GM18951 (cell line): ENCODE measurements around the gene TMEM120B.

Experiments used
- POLR2A ChIP-seq: IDR thresholded peaks from 4 replicates; pipeline ENCODE4 v1.6.1; 2011; ENCODE audit warnings: mild to moderate bottlenecking; ENCODE audit not compliant: insufficient read length, insufficient read depth; ENCODE audit errors: extremely low read depth
- in situ Hi-C: fragments of 300-500 bp; cut with MboI; formaldehyde crosslinking; loops from one replicate; pipeline ENCODE4 v1.12.0; 2022; ENCODE audit warnings: low sequenced_read_pairs, mixed read lengths, inconsistent platforms; ENCODE audit not compliant: unreplicated experiment

TMEM120B gene

GRCh38 chr12:121816925-121817647, 104.5 kb downstream of the TMEM120B start:
- no peak for TF ChIP-seq POLR2A
- in situ Hi-C loops, result no loop called here

DNA sequence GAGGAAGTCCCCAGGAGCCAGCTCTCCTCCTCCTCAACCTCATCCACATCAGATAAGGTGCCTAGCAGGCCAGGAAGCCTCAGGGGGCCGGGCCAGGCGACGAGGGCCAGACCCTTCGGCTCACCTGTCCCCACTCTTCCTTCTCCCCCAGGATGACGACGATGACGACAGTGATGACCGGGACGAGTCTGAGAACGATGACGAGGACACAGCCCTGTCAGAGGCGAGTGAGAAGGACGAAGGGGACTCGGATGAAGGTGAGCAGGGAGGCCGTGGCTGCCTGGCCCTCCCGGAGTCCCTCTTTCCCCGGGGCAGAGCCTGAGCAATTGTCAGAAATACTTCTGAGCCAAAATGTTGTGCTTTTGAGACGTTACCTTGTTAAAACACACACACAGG, 105.1 kb downstream of the TMEM120B start:
- no peak for TF ChIP-seq POLR2A
- in situ Hi-C loops, result no loop called here

DNA sequence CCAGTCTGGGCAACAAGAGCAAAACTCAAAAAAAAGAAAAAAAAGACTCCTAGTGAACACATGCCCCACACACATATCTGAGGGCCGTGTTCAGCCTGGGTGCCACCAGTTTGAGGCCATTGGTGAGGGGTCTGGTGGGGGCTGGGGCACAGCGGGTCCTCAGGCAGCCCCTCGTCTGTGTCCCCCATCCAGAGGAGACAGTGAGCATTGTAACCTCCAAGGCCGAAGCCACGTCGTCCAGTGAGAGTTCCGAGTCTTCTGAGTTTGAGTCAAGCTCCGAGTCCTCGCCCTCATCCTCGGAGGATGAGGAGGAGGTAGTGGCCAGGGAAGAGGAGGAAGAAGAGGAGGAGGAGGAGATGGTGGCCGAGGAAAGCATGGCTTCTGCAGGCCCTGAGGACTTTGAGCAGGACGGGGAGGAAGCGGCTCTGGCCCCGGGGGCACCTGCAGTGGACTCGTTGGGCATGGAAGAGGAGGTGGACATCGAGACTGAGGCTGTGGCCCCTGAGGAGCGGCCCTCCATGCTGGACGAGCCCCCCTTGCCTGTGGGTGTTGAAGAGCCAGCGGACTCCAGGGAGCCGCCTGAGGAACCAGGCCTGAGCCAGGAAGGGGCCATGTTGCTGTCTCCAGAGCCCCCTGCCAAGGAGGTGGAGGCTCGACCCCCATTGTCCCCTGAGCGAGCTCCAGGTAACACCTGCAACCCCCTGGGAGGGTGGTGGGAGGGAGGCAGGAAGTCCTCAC, 106.8 kb downstream of the TMEM120B start:
- in situ Hi-C loops, result no loop called here
- no peak for TF ChIP-seq POLR2A

GRCh38 chr12:121820056-121820455, 107.5 kb downstream of the TMEM120B start:
- in situ Hi-C loops, result no loop called here
- TF ChIP-seq POLR2A, result no peak

GRCh38 chr12:121822393-121823100, 110.0 kb downstream of the TMEM120B start:
- TF ChIP-seq POLR2A, result no peak
- in situ Hi-C loops, result no loop called here

- in situ Hi-C loops, result no loop called here
- TF ChIP-seq POLR2A, result no peak
These were observed 110.7 kb downstream of the TMEM120B start for GRCh38 chr12:121823101-121823726.

GRCh38 chr12:121823727-121824115, 111.2 kb downstream of the TMEM120B start:
- no peak for TF ChIP-seq POLR2A
- in situ Hi-C loops, result no loop called here

DNA sequence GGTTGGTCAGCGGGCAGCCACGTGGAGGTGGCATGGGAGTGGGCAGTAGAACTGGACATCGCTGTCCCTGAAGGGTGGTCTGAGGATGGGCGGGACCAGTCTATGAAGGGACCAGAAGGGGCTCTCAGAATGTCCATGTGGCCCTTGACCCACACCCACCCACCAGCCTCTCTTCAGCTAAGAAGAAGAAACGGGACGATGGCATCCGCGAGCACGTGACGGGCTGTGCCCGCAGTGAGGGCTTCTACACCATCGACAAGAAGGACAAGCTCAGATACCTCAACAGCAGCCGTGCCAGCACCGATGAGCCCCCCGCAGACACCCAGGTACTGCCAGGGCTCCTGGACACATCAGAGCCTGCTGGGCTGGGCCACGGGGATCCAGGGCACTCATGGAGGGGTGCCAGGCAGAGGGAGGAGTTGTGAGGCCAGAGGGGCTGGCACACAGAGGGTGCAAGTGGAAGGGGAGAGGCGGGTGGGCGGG, 112.5 kb downstream of the TMEM120B start:
- in situ Hi-C loops, result no loop called here
- TF ChIP-seq POLR2A, result no peak

- in situ Hi-C loops, result no loop called here
These were observed 114.0 kb downstream of the TMEM120B start for GRCh38 chr12:121826318-121827150.

GRCh38 chr12:121827351-121828099, 115.0 kb downstream of the TMEM120B start:
- TF ChIP-seq POLR2A, result no peak
- in situ Hi-C loops, result no loop called here

More at GRCh38 chr12:121826318-121827150, 114.0 kb downstream of the TMEM120B start:
- TF ChIP-seq POLR2A, result no peak

DNA sequence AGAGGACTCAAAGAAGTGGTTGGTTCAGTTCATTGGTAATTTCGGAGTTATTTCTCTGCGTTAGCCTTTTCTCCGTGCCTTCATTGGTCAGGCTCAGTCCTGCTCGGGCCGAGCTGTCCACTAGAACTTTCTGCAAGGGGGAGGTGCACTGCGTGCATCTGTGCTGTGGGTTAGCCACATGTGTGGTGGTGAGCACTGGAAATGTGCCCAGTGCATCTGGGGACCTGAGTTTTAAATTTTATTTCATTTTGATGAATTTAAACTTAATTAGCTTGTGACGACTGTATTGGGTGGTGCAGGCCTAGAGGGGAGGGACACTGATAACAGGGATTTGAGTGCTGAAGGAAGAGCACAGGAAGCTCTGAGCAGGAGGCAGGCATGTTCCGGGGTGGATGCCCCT, 115.8 kb downstream of the TMEM120B start:
- TF ChIP-seq POLR2A, result no peak
- in situ Hi-C loops, result no loop called here

- TF ChIP-seq POLR2A, result no peak
- in situ Hi-C loops, result no loop called here
These were observed 116.3 kb downstream of the TMEM120B start for GRCh38 chr12:121828826-121829225.
